VCaP (cell line): ENCODE measurements around the gene TP63.

Source experiments
- H3K27ac ChIP-seq: fragments of 450-650 bp; 2 replicates; pipeline ENCODE4 v1.5.1; 2017
- CTCF ChIP-seq: fragments of 450-650 bp; conservative IDR thresholded peaks from 2 replicates; pipeline ENCODE4 v1.5.1; 2017; ENCODE audit warnings: mild to moderate bottlenecking, moderate library complexity

TP63 gene

GRCh38 chr3:189698811-189699210 is 67.6 kb downstream of the TP63 start:
- TF ChIP-seq CTCF, result no peak

GRCh38 chr3:189699885-189700284 is 68.7 kb downstream of the TP63 start:
- H3K27ac ChIP-seq, result no peak overlapping the region
- TF ChIP-seq CTCF, result no peak

More at GRCh38 chr3:189698811-189699210, 67.6 kb downstream of the TP63 start:
- no peak overlapping the region for H3K27ac ChIP-seq

GRCh38 chr3:189702066-189702646 is 71.0 kb downstream of the TP63 start:
- H3K27ac ChIP-seq, result no peak overlapping the region

GRCh38 chr3:189703865-189704264 is 72.7 kb downstream of the TP63 start:
- TF ChIP-seq CTCF, result no peak
- H3K27ac ChIP-seq, result no peak overlapping the region

More at GRCh38 chr3:189702066-189702646, 71.0 kb downstream of the TP63 start:
- TF ChIP-seq CTCF, result no peak

- no peak overlapping the region for H3K27ac ChIP-seq
- no peak for TF ChIP-seq CTCF
Observed at GRCh38 chr3:189708375-189708774, 77.2 kb downstream of the TP63 start.

- H3K27ac ChIP-seq, result peak overlapping the region; percentile 38
- no peak for TF ChIP-seq CTCF
Observed at GRCh38 chr3:189710620-189711402, 79.6 kb downstream of the TP63 start.

GRCh38 chr3:189712906-189713483 is 81.8 kb downstream of the TP63 start:
- TF ChIP-seq CTCF, result no peak
- H3K27ac ChIP-seq, result no peak overlapping the region
